ENCODE data around the gene FAM131C. TPM values are rescaled to one million over a fixed set of nuclear protein-coding genes. Genes with fewer than 3 reads are reported as not detected.
"Not testable (repeated sequence)": the region's sequence is repeated elsewhere in the genome, so short reads cannot be mapped to it uniquely, and the experiment has no call there.

The FAM131C gene
- total RNA-seq, 1 donor from 2014 or later = 0.46 TPM

DNA sequence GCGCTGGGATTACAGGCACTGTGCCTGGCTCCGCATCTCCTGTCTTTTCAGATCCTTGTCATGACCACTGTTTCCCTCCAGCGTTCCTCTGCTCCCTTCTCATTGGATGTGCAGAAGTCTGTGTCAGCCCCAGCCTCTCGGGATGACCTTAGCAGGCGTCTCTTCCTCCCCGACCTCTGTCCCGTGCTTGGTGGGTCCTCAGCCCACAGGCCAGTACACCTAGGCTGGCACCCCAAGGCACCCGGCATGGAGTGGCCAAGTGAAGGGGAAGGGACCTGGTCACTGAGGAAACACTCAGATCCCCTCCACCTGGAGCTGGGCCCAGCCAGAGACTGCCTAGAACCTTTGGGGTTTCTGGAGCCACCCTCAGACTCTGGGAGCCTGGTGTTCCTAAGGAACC, 32.3 kb downstream of the FAM131C start:
- DNase-seq (ENCODE audit: low read depth) = no peak
- TF ChIP-seq, protein P1, sequence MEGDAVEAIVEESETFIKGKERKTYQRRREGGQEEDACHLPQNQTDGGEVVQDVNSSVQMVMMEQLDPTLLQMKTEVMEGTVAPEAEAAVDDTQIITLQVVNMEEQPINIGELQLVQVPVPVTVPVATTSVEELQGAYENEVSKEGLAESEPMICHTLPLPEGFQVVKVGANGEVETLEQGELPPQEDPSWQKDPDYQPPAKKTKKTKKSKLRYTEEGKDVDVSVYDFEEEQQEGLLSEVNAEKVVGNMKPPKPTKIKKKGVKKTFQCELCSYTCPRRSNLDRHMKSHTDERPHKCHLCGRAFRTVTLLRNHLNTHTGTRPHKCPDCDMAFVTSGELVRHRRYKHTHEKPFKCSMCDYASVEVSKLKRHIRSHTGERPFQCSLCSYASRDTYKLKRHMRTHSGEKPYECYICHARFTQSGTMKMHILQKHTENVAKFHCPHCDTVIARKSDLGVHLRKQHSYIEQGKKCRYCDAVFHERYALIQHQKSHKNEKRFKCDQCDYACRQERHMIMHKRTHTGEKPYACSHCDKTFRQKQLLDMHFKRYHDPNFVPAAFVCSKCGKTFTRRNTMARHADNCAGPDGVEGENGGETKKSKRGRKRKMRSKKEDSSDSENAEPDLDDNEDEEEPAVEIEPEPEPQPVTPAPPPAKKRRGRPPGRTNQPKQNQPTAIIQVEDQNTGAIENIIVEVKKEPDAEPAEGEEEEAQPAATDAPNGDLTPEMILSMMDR (conservative IDR thresholded peaks at IDR 0.05; ENCODE audit: low read depth, low read length) = no peak
- no peak overlapping the region for H3K4me3 ChIP-seq (ENCODE audit: low read depth, low read length)

DNA sequence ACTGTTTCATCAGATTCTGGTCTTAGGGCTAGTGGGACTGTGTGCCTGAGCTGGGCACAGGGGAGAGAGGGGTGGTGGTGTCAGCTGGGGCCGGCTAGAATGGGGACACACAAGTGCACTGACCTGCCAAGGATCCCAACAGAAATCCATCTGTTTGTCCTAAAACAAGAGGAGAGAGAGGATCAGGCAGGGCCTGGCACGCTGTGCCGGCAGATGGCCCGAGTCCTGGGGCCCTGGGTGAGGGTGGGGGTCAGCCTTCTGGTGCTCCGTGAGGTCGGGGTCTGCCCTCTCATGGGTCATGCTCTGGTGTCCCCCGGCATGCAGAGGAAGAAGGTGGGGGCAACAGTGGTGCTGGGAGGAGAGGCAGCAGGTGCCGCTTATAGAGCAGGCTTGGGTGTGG, 33.6 kb downstream of the FAM131C start:
- not testable (repeated sequence) for DNase-seq (ENCODE audit: low read depth); H3K4me3 ChIP-seq (ENCODE audit: low read depth, low read length)

DNA sequence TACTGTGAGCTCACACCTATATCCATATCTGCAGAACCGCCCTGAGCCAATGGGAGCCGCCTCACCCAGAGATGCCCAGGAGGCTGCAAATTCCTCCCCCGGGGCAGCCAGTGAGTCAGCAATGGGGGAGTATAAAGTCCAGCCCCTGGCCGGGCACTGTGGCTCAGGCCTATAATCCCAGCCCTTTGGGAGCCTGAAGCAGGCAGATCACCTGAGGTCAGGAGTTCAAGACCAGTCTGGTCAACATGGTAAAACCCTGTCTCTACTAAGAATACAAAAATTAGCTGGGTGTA, 34.9 kb downstream of the FAM131C start:
- H3K4me3 ChIP-seq (ENCODE audit: low read depth, low read length) = no peak overlapping the region
- no peak for DNase-seq (ENCODE audit: low read depth)

DNA sequence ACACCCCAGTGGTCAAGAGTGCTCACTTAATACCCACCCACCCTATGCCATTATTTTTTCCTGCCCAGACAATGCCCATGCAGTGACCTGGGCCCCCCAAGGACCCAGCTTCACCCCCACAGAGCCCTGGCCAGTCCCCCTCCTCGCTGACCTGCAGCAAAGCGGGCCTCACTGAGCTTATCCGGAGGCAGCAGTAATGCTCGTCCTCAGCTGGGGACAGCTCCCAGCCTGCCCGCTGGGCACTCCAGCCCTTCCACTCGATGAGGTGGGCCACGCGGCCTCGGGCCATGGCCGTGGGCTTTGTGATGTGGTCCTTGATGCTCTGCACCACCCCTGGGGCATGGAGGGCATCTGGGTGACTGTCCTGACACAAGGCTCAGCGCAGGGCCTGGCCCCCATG, 37.0 kb downstream of the FAM131C start:
- DNase-seq (ENCODE audit: low read depth) = not testable (repeated sequence)

More for the DNA sequence above, 34.9 kb downstream of the FAM131C start:
- TF ChIP-seq, protein P1 (conservative IDR thresholded peaks at IDR 0.05; ENCODE audit: low read depth, low read length) = no peak

DNA sequence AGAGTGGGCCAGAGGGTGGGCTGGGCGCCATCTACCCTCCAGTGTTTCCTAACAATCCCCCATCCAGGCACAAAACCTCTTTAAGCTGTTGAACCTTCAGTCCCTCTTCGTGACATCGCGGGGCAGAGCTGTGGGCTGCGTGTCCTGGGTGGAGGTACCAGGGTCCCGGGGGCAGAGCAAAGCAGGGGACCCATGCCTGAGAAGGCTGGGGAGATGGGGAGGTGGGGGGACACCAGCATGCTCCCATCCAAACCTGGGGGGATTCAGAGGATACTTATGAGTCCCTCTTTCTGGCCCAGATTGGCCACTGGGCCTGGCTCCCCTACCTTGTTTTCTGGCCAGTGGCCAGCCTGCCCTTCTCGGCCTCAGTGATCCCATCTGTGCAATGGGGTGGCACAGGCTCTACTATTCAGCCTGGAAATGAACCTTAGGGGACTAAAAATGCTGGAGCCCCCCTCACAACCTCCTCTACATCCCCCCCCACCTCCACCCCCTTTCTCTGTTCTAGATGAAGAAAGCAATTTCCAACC, 40.3 kb downstream of the FAM131C start:
- DNase-seq (ENCODE audit: low read depth); H3K4me3 ChIP-seq (ENCODE audit: low read depth, low read length): not testable (repeated sequence)

More for the DNA sequence above, 37.0 kb downstream of the FAM131C start:
- not testable (repeated sequence) for H3K4me3 ChIP-seq (ENCODE audit: low read depth, low read length)

DNA sequence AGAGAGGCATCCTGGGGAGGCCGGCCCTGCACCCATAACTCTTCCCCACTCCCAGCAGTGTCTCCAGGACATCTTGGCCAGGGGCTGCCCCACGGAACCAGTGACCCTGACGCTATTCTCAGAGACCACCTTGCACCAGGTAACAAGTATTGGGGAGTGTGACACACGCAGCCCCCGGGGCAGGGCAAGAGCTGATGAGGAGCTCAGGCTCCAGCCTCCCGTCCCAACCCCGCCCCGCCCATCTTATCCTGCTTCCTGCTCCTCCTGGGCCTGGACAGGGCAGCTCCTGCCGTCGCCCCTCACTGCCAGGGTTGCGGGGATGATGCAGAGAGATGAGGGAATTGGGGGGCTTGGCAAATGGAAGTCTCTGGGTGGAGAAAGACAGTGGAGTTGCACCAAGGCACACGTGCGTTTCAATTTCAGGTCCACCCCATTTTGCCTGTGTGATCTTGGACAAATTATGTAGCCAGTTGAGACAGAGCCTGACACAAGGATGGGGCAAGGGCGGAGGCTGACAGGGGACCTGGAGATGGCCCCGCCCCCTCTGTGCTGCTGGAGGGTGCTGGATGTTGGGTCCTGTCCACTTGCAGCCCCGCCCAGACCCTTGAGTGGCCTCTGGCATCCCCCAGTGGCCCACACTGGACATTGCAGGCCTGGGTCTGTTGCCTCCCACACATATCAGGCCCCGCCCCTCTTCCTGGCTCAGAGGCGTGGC, 40.9 kb downstream of the FAM131C start:
- H3K4me3 ChIP-seq (ENCODE audit: low read depth, low read length) = no peak overlapping the region
- TF ChIP-seq, protein P1 (conservative IDR thresholded peaks at IDR 0.05; ENCODE audit: low read depth, low read length) = peak; percentile 85
- no peak for DNase-seq (ENCODE audit: low read depth)

DNA sequence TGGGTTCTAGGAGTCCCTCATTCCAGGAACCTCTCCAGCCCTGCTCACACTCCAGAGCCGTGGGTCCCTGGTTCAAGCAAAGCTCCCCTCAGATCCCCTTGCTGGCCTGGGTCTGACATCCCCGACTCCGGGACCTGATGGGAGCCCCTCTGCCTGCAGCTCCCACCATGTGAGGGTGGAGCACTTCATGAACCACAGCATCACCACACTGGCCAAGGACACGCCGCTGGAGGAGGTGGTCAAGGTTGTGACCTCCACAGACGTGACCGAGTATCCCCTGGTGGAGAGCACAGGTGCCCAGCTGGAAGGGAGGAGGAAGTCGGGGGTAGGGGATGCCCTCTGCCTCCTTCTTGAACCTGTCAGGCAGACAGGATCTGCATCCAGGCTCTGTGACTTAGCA, 41.9 kb downstream of the FAM131C start:
- no peak overlapping the region for H3K4me3 ChIP-seq (ENCODE audit: low read depth, low read length)
- DNase-seq (ENCODE audit: low read depth) = no peak
- TF ChIP-seq, protein P1 (conservative IDR thresholded peaks at IDR 0.05; ENCODE audit: low read depth, low read length) = no peak

DNA sequence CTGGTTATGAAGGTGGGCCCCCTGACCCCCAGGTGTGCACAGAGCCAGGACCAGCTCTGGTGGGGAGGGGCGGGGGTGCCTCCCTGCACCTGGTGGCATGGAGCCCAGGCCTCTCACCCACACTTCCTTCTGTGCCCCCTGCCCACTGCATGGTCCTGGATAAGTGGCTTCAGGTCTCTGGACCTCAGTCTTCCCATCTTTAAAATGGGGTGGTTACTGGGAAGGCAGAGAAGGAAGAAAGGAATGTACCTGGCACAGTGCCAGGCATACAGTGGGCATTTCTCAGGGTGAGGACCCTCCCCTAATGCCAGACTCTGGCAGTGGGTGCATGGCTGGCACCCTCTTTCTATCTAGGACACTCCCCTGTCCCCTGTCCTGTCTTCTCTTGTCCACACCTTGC, 44.2 kb downstream of the FAM131C start:
- no peak overlapping the region for H3K4me3 ChIP-seq (ENCODE audit: low read depth, low read length)
- TF ChIP-seq, protein P1 (conservative IDR thresholded peaks at IDR 0.05; ENCODE audit: low read depth, low read length) = no peak
- no peak for DNase-seq (ENCODE audit: low read depth)

DNA sequence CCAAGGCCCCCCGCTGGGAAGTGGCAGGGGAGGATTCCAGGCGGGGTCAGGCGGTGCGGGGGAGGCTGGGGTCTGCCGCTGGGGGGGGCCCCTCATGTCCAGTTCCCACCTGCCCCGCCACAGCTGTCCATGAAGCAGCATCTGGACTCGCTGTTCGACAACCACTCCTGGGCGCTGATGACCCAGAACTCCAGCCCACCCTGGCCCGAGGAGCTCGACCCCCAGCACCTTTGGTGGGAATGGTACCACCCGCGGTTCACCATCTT, 44.5 kb downstream of the FAM131C start:
- DNase-seq (ENCODE audit: low read depth) = not testable (repeated sequence)

More for the DNA sequence above, 44.5 kb downstream of the FAM131C start:
- not testable (repeated sequence) for H3K4me3 ChIP-seq (ENCODE audit: low read depth, low read length)

Data from epithelial cell of proximal tubule (primary cell).